Activated T-cell treated with anti-CD3 and anti-CD28 coated beads, Interleukin-2, amount 50 U/mL, for 24 hours (primary cell): ENCODE data around the gene TMEM168.

Experiments
- DNase-seq: peaks from one replicate; pipeline ENCODE4 v3.0.0-alpha.2; 2020
- H3K27ac Mint-ChIP-seq: 2 replicates; pipeline ENCODE4 v1.8.0; 2020; ENCODE audit warnings: mild to moderate bottlenecking, mixed read lengths
- H3K27me3 Mint-ChIP-seq: 2 replicates; pipeline ENCODE4 v1.8.0; 2020; ENCODE audit warnings: mixed read lengths
- H3K36me3 Mint-ChIP-seq: 2 replicates; pipeline ENCODE4 v1.8.0; 2020; ENCODE audit warnings: low read depth, mixed read lengths
- H3K4me1 Mint-ChIP-seq: 2 replicates; pipeline ENCODE4 v1.8.0; 2020; ENCODE audit warnings: low read depth, mixed read lengths
- H3K4me3 Mint-ChIP-seq: 2 replicates; pipeline ENCODE4 v1.8.0; 2020; ENCODE audit warnings: mild to moderate bottlenecking, moderate library complexity, mixed read lengths
- H3K9me3 Mint-ChIP-seq: 2 replicates; pipeline ENCODE4 v1.8.0; 2020; ENCODE audit warnings: mixed read lengths

TMEM168 gene

GRCh38 chr7:112715525-112715924 lies 74.7 kb downstream of the TMEM168 start:
- H3K36me3 Mint-ChIP-seq = no peaks in the 10 kb centered on the region
- no peak overlapping the region for H3K27ac Mint-ChIP-seq
- no peaks in the 10 kb centered on the region for H3K9me3 Mint-ChIP-seq
- H3K4me3 Mint-ChIP-seq = no peak overlapping the region
- no peaks in the 10 kb centered on the region for H3K4me1 Mint-ChIP-seq
- no peaks in the 10 kb centered on the region for H3K27me3 Mint-ChIP-seq
- DNase-seq = no peak

- H3K27ac Mint-ChIP-seq = no peak overlapping the region
- H3K4me3 Mint-ChIP-seq = no peak overlapping the region
- no peaks in the 10 kb centered on the region for H3K36me3 Mint-ChIP-seq
- H3K4me1 Mint-ChIP-seq = no peaks in the 10 kb centered on the region
- no peaks in the 10 kb centered on the region for H3K27me3 Mint-ChIP-seq
- no peak for DNase-seq
- H3K9me3 Mint-ChIP-seq = no peaks in the 10 kb centered on the region
These were observed 75.3 kb downstream of the TMEM168 start for GRCh38 chr7:112714917-112715316.
